SK-N-SH (cell line): ENCODE measurements around the gene LRRC10B. TPM values are rescaled to one million over a fixed set of nuclear protein-coding genes. Genes with fewer than 3 reads are reported as not detected.

Source experiments
- CTCF ChIA-PET: fragments of 300-600, 350-600 bp; formaldehyde crosslinking; extraction: SDS; loops from one replicate; lab custom pipeline; 2021; lab: Yijun Ruan, JAX
- POLR2A ChIA-PET: fragments of 350-600 bp; sonication (Branson Sonifier 250); formaldehyde crosslinking; extraction: SDS; loops from one replicate; lab custom pipeline; 2020; ENCODE audit warnings: antibody characterized with exemption, inconsistent platforms; lab: Yijun Ruan, JAX
- DNase-seq: peaks from one replicate; pipeline ENCODE4 v3.0.0; 2012
- H2AFZ ChIP-seq: fragments of 200-600 bp; sonication (generic); 2 replicates; pipeline ENCODE4 v1.8.1; 2016; ENCODE audit warnings: antibody characterized with exemption, mild to moderate bottlenecking, low read depth
- H3F3A ChIP-seq: fragments of 200-600 bp; sonication (generic); replicated peaks from 2 replicates; pipeline ENCODE3; 2016; ENCODE audit warnings: antibody characterized with exemption, mild to moderate bottlenecking; ENCODE audit not compliant: insufficient read depth
- H3K27ac ChIP-seq, 2 experiments: fragments of 200-500 bp in 1 of 2; fragments of 200-600 bp in 1 of 2; sonication (Bioruptor generic) in 1 of 2; sonication (generic), shearing (Covaris generic) in 1 of 2; 2 replicates each; pipeline versions ENCODE4 v1.5.1 to v1.6.1; 2014 to 2016; ENCODE audit warnings: low read depth in 2 of 2, inconsistent platforms in 1 of 2, low read length in 1 of 2, mild to moderate bottlenecking in 1 of 2, mixed read lengths in 1 of 2
- H3K27me3 ChIP-seq: fragments of 200-600 bp; sonication (generic), shearing (Covaris generic); 2 replicates; pipeline ENCODE4 v1.6.1; 2016; ENCODE audit warnings: mixed run types; ENCODE audit not compliant: insufficient read depth
- H3K36me3 ChIP-seq, 2 experiments: fragments of 200-500 bp in 1 of 2; fragments of 200-600 bp in 1 of 2; sonication (Bioruptor generic) in 1 of 2; sonication (generic) in 1 of 2; replicated peaks in 1 of 2; 2 replicates each; pipeline versions ENCODE3 to v1.5.1; 2014 to 2016; ENCODE audit warnings: low read length in 1 of 2, mild to moderate bottlenecking in 1 of 2; ENCODE audit not compliant: insufficient read depth in 2 of 2, control insufficient read depth in 1 of 2
- H3K4me1 ChIP-seq, 2 experiments: fragments of 200-500 bp in 1 of 2; fragments of 200-600 bp in 1 of 2; sonication (Bioruptor generic) in 1 of 2; sonication (generic), shearing (Covaris generic) in 1 of 2; 2 replicates each; pipeline versions ENCODE4 v1.5.1 to v1.6.1; 2014 to 2016; ENCODE audit warnings: low read depth in 1 of 2, low read length in 1 of 2, mixed run types in 1 of 2; ENCODE audit not compliant: insufficient read depth in 2 of 2, control insufficient read depth in 1 of 2
- H3K4me2 ChIP-seq: fragments of 200-600 bp; sonication (generic), shearing (Covaris generic); 2 replicates; pipeline ENCODE4 v1.6.1; 2017; ENCODE audit warnings: mixed run types
- H3K4me3 ChIP-seq, 2 experiments: fragments of 200-500 bp in 1 of 2; fragments of 200-600 bp in 1 of 2; sonication (Bioruptor generic) in 1 of 2; sonication (generic), shearing (Covaris generic) in 1 of 2; 2 replicates each; pipeline versions ENCODE4 v1.5.1 to v1.8.1; 2014 to 2016; ENCODE audit warnings: low read depth in 2 of 2, inconsistent platforms in 1 of 2, low read length in 1 of 2, mild to moderate bottlenecking in 1 of 2, mixed read lengths in 1 of 2, moderate library complexity in 1 of 2
- H3K79me2 ChIP-seq: fragments of 200-600 bp; sonication (generic); 2 replicates; pipeline ENCODE4 v1.8.1; 2017; ENCODE audit warnings: mild to moderate bottlenecking; ENCODE audit not compliant: insufficient read depth
- H3K9ac ChIP-seq: fragments of 200-600 bp; sonication (generic); 2 replicates; pipeline ENCODE4 v1.6.1; 2017; ENCODE audit warnings: mixed run types
- H3K9me2 ChIP-seq: fragments of 200-600 bp; sonication (generic); 2 replicates; pipeline ENCODE4 v1.6.1; 2017; ENCODE audit warnings: mixed run types
- H3K9me3 ChIP-seq: fragments of 200-600 bp; sonication (generic); 2 replicates; pipeline ENCODE4 v1.6.1; 2017; ENCODE audit warnings: mixed run types, mild to moderate bottlenecking, moderate library complexity
- H4K20me1 ChIP-seq: fragments of 200-600 bp; sonication (generic); 2 replicates; pipeline ENCODE4 v1.6.1; 2017; ENCODE audit warnings: mild to moderate bottlenecking, mixed run types; ENCODE audit not compliant: insufficient read depth
- CHD2 ChIP-seq: fragments of 150-350 bp; IDR thresholded peaks from 2 replicates; pipeline ENCODE4 v1.6.1; 2018; ENCODE audit warnings: low read length; ENCODE audit not compliant: partially characterized antibody
- ELF1 ChIP-seq: IDR thresholded peaks from 2 replicates; pipeline ENCODE4 v1.4.0; 2012
- EP300 ChIP-seq, 2 experiments: IDR thresholded peaks; 2 replicates each; pipeline versions ENCODE4 v1.4.0 to v1.6.1; 2012; ENCODE audit warnings: borderline replicate concordance in 1 of 2, low read depth in 1 of 2, low read length in 1 of 2
- FOSL2 ChIP-seq: IDR thresholded peaks from 2 replicates; pipeline ENCODE4 v1.4.0; 2012; ENCODE audit warnings: low read depth, mild to moderate bottlenecking, moderate library complexity, borderline replicate concordance
- GABPA ChIP-seq: IDR thresholded peaks from 2 replicates; pipeline ENCODE4 v1.4.0; 2012; ENCODE audit warnings: low read depth, mild to moderate bottlenecking
- IRF3 ChIP-seq: fragments of 150-350 bp; IDR thresholded peaks from 2 replicates; pipeline ENCODE4 v1.6.1; 2016; ENCODE audit warnings: mild to moderate bottlenecking, low read depth, low read length
- MAX ChIP-seq: IDR thresholded peaks from 2 replicates; pipeline ENCODE4 v1.4.0; 2012; ENCODE audit warnings: low read depth
- NFIC ChIP-seq: IDR thresholded peaks from 2 replicates; pipeline ENCODE4 v1.4.0; 2012; ENCODE audit warnings: borderline replicate concordance
- NRF1 ChIP-seq: IDR thresholded peaks from 2 replicates; pipeline ENCODE4 v1.6.1; 2012; ENCODE audit warnings: low read depth, mild to moderate bottlenecking, low read length
- POLR2AphosphoS5 ChIP-seq: IDR thresholded peaks from 2 replicates; pipeline ENCODE4 v1.6.1; 2012; ENCODE audit warnings: low read depth, low read length
- RAD21 ChIP-seq: IDR thresholded peaks from 2 replicates; pipeline ENCODE4 v1.6.1; 2012; ENCODE audit warnings: mild to moderate bottlenecking, low read length
- RCOR1 ChIP-seq: fragments of 150-350 bp; IDR thresholded peaks from 2 replicates; pipeline ENCODE4 v1.6.1; 2017; ENCODE audit warnings: antibody characterized with exemption, low read length
- RFX5 ChIP-seq: IDR thresholded peaks from 2 replicates; pipeline ENCODE4 v1.6.1; 2012; ENCODE audit warnings: mild to moderate bottlenecking, improper control_type of control experiment, low read length
- SIN3A ChIP-seq: IDR thresholded peaks from 2 replicates; pipeline ENCODE4 v1.6.1; 2012; ENCODE audit warnings: low read depth, mild to moderate bottlenecking, low read length, moderate library complexity, borderline replicate concordance
- TEAD4 ChIP-seq: IDR thresholded peaks from 2 replicates; pipeline ENCODE4 v1.4.0; 2012; ENCODE audit warnings: mild to moderate bottlenecking, borderline replicate concordance; ENCODE audit not compliant: insufficient read depth
- ZBTB33 ChIP-seq: IDR thresholded peaks from 2 replicates; pipeline ENCODE4 v1.4.0; 2012; ENCODE audit warnings: low read depth, borderline replicate concordance
- WGBS: methylation state at CpG from one replicate; pipeline ENCODE4 v1.1.6; 2017; ENCODE audit warnings: low lambda C conversion rate; 5-methylcytosine and 5-hydroxymethylcytosine counted together
- polyA plus RNA-seq, 3 experiments: library from polyadenylated mRNA; depleted of rRNA; stranded (reverse); fragments of >200 nt; gene quantifications; 2 replicates each; pipeline ENCODE4 v1.2.3, GENCODE V29; 2012
- TF ChIP-seq, protein P1 (sequence below): fragments of 150-350 bp; IDR thresholded peaks from 2 replicates; pipeline ENCODE4 v1.6.1; 2017; ENCODE audit warnings: antibody characterized with exemption, low read length, low read depth, borderline replicate concordance
- TF ChIP-seq, protein P2 (sequence below): IDR thresholded peaks from 2 replicates; pipeline ENCODE4 v1.6.1; 2012; ENCODE audit warnings: mild to moderate bottlenecking, low read depth, low read length, moderate library complexity
- TF ChIP-seq, protein P3 (sequence below): IDR thresholded peaks from 2 replicates; pipeline ENCODE4 v1.4.0; 2012; ENCODE audit warnings: low read depth, borderline replicate concordance

LRRC10B gene
- polyA plus RNA-seq, 1 of the 3 experiments (the other 2 are of a cell fraction), result not detected

DNA sequence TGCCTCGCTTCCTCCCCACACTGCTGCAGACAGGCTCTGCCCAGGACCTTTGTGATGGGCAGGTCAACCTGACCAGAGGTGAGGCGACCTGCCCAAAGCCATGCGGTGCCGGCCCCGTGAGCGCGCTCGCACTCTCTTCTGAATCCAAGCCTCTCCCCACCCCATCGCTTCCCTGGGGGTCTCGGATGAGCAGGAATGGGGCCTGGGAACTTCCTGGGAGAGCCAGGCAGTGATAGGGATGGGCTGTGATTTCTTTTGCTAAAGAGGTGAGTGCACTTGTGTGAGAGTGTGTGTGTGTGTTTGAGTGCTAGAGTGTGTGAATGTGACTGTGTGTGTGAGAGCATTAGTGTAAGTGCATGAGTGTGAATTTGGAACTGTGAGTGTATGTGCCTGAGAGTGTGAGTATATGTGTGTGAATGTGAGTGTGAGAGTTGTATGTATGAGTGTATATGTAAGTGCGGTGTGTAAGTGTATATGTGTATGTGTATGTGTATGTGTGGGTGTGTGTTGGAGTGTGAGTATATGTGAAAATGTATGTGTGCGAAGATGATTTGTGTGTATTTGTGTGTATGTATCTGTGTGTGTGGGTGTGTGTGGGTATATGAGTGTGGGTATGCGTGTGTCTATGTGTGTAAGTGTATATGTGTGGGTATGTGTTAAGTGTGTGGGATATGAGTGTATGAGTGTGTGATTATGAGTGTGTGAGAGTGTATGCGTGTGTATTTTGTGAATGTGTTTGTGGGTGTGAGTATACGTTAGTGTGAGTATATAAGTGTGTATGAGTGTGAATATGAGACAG lies 11.7 kb upstream of the LRRC10B start:
- H3K4me1 ChIP-seq, result peaks cover 0 to 10% of the 10 kb centered on the region in 2 experiments; a peak in 1 of 4 replicates
- no peaks in the 10 kb centered on the region for H3K9me2 ChIP-seq
- no peaks in the 10 kb centered on the region for H4K20me1 ChIP-seq
- no peaks in the 10 kb centered on the region for H3K79me2 ChIP-seq
- no peaks in the 10 kb centered on the region for H3K9me3 ChIP-seq
- H3K4me2 ChIP-seq, result no peak overlapping the region
- no peak overlapping the region for H3K27ac ChIP-seq
- no peak overlapping the region for H2AFZ ChIP-seq
- WGBS, result 86% methylated on average over 15 of the region's 15 CpGs
- no peak for TF ChIP-seq MAX
- TF ChIP-seq NRF1, result no peak
- TF ChIP-seq TEAD4, result no peak
- TF ChIP-seq RFX5, result no peak
- TF ChIP-seq FOSL2, result no peak
- TF ChIP-seq RAD21, result no peak
- TF ChIP-seq, protein P1, sequence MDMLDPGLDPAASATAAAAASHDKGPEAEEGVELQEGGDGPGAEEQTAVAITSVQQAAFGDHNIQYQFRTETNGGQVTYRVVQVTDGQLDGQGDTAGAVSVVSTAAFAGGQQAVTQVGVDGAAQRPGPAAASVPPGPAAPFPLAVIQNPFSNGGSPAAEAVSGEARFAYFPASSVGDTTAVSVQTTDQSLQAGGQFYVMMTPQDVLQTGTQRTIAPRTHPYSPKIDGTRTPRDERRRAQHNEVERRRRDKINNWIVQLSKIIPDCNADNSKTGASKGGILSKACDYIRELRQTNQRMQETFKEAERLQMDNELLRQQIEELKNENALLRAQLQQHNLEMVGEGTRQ, result no peak
- no peak for TF ChIP-seq SIN3A
- no peak for TF ChIP-seq POLR2AphosphoS5
- no peak for TF ChIP-seq ZBTB33
- no peak for TF ChIP-seq EP300 (IDR thresholded peaks at IDR 0.05; ENCODE audit: borderline replicate concordance in 1 of 2, low read depth in 1 of 2, low read length in 1 of 2)
- TF ChIP-seq ELF1, result no peak
- TF ChIP-seq GABPA, result no peak
- no peak overlapping the region for H3K4me3 ChIP-seq
- ChIA-PET POLR2A (no interaction called here), CTCF (no interaction called here)
- H3F3A ChIP-seq, result no peaks in the 10 kb centered on the region
- DNase-seq, result no peak
- H3K36me3 ChIP-seq, result no peaks in the 10 kb centered on the region
- no peak overlapping the region for H3K9ac ChIP-seq
- H3K27me3 ChIP-seq, result no peaks in the 10 kb centered on the region

DNA sequence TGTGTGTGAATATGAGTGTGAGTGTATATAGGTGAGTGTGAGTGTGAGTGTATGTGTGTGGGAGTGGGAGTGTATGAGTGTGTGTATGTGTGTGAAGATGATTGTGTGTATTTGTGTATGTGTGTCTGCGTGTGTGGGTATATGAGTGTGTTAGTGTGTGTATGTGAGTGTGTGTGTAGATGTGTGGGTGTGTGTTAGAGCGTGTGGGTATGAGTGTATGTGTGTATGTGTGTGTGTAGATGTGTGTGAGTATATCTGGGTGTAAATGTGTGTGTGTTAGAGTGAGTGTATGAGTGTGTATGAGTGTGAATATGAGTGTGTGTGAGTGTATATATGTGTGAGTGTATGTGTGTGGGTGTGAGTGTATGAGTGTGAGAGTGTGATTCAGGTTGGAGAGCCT lies 11.1 kb upstream of the LRRC10B start:
- CTCF ChIA-PET, result no interaction called here
- Histone ChIP-seq H3K36me3 (no peaks in the 10 kb centered on the region), H3K9me2 (no peaks in the 10 kb centered on the region), H2AFZ (no peak overlapping the region), H3K4me1 (peaks cover 0 to 10% of the 10 kb centered on the region in 2 experiments; a peak in 1 of 4 replicates), H3K79me2 (no peaks in the 10 kb centered on the region), H3K4me3 (no peak overlapping the region), H3K9me3 (no peaks in the 10 kb centered on the region), H3F3A (no peaks in the 10 kb centered on the region), H3K27me3 (no peaks in the 10 kb centered on the region), H4K20me1 (no peaks in the 10 kb centered on the region), H3K4me2 (no peak overlapping the region), H3K27ac (no peak overlapping the region), H3K9ac (no peak overlapping the region)
- WGBS, result 54% methylated on average over 2 of the region's 2 CpGs
- DNase-seq, result no peak
- POLR2A ChIA-PET, result no interaction called here
- TF ChIP-seq, protein P2, sequence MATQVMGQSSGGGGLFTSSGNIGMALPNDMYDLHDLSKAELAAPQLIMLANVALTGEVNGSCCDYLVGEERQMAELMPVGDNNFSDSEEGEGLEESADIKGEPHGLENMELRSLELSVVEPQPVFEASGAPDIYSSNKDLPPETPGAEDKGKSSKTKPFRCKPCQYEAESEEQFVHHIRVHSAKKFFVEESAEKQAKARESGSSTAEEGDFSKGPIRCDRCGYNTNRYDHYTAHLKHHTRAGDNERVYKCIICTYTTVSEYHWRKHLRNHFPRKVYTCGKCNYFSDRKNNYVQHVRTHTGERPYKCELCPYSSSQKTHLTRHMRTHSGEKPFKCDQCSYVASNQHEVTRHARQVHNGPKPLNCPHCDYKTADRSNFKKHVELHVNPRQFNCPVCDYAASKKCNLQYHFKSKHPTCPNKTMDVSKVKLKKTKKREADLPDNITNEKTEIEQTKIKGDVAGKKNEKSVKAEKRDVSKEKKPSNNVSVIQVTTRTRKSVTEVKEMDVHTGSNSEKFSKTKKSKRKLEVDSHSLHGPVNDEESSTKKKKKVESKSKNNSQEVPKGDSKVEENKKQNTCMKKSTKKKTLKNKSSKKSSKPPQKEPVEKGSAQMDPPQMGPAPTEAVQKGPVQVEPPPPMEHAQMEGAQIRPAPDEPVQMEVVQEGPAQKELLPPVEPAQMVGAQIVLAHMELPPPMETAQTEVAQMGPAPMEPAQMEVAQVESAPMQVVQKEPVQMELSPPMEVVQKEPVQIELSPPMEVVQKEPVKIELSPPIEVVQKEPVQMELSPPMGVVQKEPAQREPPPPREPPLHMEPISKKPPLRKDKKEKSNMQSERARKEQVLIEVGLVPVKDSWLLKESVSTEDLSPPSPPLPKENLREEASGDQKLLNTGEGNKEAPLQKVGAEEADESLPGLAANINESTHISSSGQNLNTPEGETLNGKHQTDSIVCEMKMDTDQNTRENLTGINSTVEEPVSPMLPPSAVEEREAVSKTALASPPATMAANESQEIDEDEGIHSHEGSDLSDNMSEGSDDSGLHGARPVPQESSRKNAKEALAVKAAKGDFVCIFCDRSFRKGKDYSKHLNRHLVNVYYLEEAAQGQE, result no peak
- TF ChIP-seq CHD2, result no peak
- TF ChIP-seq, protein P3, sequence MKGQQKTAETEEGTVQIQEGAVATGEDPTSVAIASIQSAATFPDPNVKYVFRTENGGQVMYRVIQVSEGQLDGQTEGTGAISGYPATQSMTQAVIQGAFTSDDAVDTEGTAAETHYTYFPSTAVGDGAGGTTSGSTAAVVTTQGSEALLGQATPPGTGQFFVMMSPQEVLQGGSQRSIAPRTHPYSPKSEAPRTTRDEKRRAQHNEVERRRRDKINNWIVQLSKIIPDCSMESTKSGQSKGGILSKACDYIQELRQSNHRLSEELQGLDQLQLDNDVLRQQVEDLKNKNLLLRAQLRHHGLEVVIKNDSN, result no peak
- TF ChIP-seq RFX5, result no peak
- no peak for TF ChIP-seq NFIC
- no peak for TF ChIP-seq NRF1
- TF ChIP-seq RCOR1, result no peak
- no peak for TF ChIP-seq IRF3
